Smooth muscle cell (in vitro differentiated cells): ENCODE data around the gene HTR1D. TPM values are rescaled to one million over a fixed set of nuclear protein-coding genes. Genes with fewer than 3 reads are reported as not detected.

ENCODE experiments used
- DNase-seq: peaks from one replicate; lab custom pipeline; 2025; ENCODE audit not compliant: unreplicated experiment; lab: John Stamatoyannopoulos, UW
- H2AFZ ChIP-seq: fragments of 200-600 bp; sonication (generic); 2 replicates; pipeline ENCODE4 v1.6.0; 2016; ENCODE audit warnings: antibody characterized with exemption, low read depth, mild to moderate bottlenecking
- H3F3A ChIP-seq: fragments of 200-600 bp; sonication (generic); 2 replicates; pipeline ENCODE4 v1.6.0; 2017; ENCODE audit warnings: antibody characterized with exemption, low read depth
- H3K27ac ChIP-seq: fragments of 200-600 bp; sonication (generic); 2 replicates; pipeline ENCODE4 v1.5.1; 2016; ENCODE audit warnings: low read depth, mild to moderate bottlenecking
- H3K27me3 ChIP-seq: fragments of 200-600 bp; sonication (generic); 2 replicates; pipeline ENCODE4 v1.6.1; 2016; ENCODE audit warnings: low read depth, mild to moderate bottlenecking
- H3K36me3 ChIP-seq: fragments of 200-600 bp; sonication (generic); 2 replicates; pipeline ENCODE4 v1.5.1; 2016; ENCODE audit warnings: low read depth
- H3K4me1 ChIP-seq: fragments of 200-600 bp; sonication (generic); 2 replicates; pipeline ENCODE4 v1.5.1; 2016; ENCODE audit warnings: low read depth
- H3K4me2 ChIP-seq: fragments of 200-600 bp; sonication (generic); 2 replicates; pipeline ENCODE4 v1.6.0; 2016; ENCODE audit warnings: mild to moderate bottlenecking
- H3K4me3 ChIP-seq: fragments of 200-600 bp; sonication (generic); 2 replicates; pipeline ENCODE4 v1.5.1; 2016; ENCODE audit warnings: mild to moderate bottlenecking
- H3K79me2 ChIP-seq: fragments of 200-600 bp; sonication (generic); 2 replicates; pipeline ENCODE4 v1.6.0; 2016; ENCODE audit warnings: low read depth, mild to moderate bottlenecking
- H3K9ac ChIP-seq: fragments of 200-600 bp; sonication (generic); 2 replicates; pipeline ENCODE4 v1.6.0; 2016; ENCODE audit warnings: low read depth
- H3K9me3 ChIP-seq: fragments of 200-600 bp; sonication (generic); replicated peaks from 2 replicates; pipeline ENCODE4 v1.5.1; 2016; ENCODE audit warnings: low read depth
- H4K20me1 ChIP-seq: fragments of 200-600 bp; sonication (generic); 2 replicates; pipeline ENCODE4 v1.6.0; 2016; ENCODE audit warnings: low read depth
- CTCF ChIP-seq: fragments of 200-600 bp; sonication (generic); IDR thresholded peaks from 2 replicates; pipeline ENCODE4 v1.5.1; 2017; ENCODE audit warnings: borderline replicate concordance, mild to moderate bottlenecking, antibody characterized with exemption; ENCODE audit not compliant: insufficient read depth, poor library complexity, severe bottlenecking
- WGBS: methylation state at CpG from one replicate; pipeline ENCODE4 v1.1.7; 2016; ENCODE audit warnings: low lambda C conversion rate; 5-methylcytosine and 5-hydroxymethylcytosine counted together
- polyA plus RNA-seq: library from polyadenylated mRNA; unstranded; fragments of >200 nt; fragmentation: Nextera tagmentation; extraction: Ambion mirVana; gene quantifications from 2 replicates; pipeline ENCODE4 v1.2.1, GENCODE V29; 2016
- total RNA-seq: library from RNA; depleted of rRNA; stranded (reverse); fragments of >200 nt; gene quantifications from 2 replicates; pipeline ENCODE4 v1.2.3, GENCODE V29; 2014

The HTR1D gene
- total and polyA plus RNA-seq, 2 experiments from 2014 or later: 0.26 to 1.1 TPM

GRCh38 chr1:23184212-23184934 lies 32.9 kb downstream of the HTR1D start:
- Histone ChIP-seq H3K79me2 (no peaks in the 10 kb centered on the region), H3K9ac (no peak overlapping the region), H3K27me3 (no peaks in the 10 kb centered on the region), H3K4me3 (peak overlapping the region; percentile 39), H3K36me3 (no peaks in the 10 kb centered on the region), H3K27ac (no peak overlapping the region), H2AFZ (no peak overlapping the region), H3K4me1 (no peaks in the 10 kb centered on the region), H4K20me1 (no peaks in the 10 kb centered on the region), H3K4me2 (peak overlapping the region; percentile 89), H3F3A (no peaks in the 10 kb centered on the region), H3K9me3 (no peaks in the 10 kb centered on the region)
- WGBS: 22% methylated on average over 10 of the region's 10 CpGs
- no peak for DNase-seq
- TF ChIP-seq CTCF: peak; percentile 91

- H3K4me2 ChIP-seq: no peak overlapping the region
- no peak overlapping the region for H2AFZ ChIP-seq
- H3K9ac ChIP-seq: no peak overlapping the region
- no peaks in the 10 kb centered on the region for H3K79me2 ChIP-seq
- no peaks in the 10 kb centered on the region for H3K27me3 ChIP-seq
- H3K4me3 ChIP-seq: no peak overlapping the region
- no peak overlapping the region for H3K27ac ChIP-seq
- H3K9me3 ChIP-seq: no peaks in the 10 kb centered on the region
- H3F3A ChIP-seq: peaks cover 10% of the 10 kb centered on the region
- no peaks in the 10 kb centered on the region for H3K36me3 ChIP-seq
- no peaks in the 10 kb centered on the region for H4K20me1 ChIP-seq
- no peak for TF ChIP-seq CTCF
- DNase-seq: no peak
- no peaks in the 10 kb centered on the region for H3K4me1 ChIP-seq
- 94% methylated on average over 2 of the region's 2 CpGs for WGBS
Measured at GRCh38 chr1:23179862-23180261, 37.4 kb downstream of the HTR1D start.

GRCh38 chr1:23178950-23179349 lies 38.4 kb downstream of the HTR1D start:
- Histone ChIP-seq H2AFZ (no peak overlapping the region), H3K9ac (no peak overlapping the region), H4K20me1 (no peaks in the 10 kb centered on the region), H3K4me1 (no peaks in the 10 kb centered on the region), H3F3A (peaks cover 10% of the 10 kb centered on the region), H3K36me3 (no peaks in the 10 kb centered on the region), H3K27ac (no peak overlapping the region), H3K9me3 (no peaks in the 10 kb centered on the region), H3K27me3 (no peaks in the 10 kb centered on the region), H3K4me2 (no peak overlapping the region), H3K79me2 (no peaks in the 10 kb centered on the region), H3K4me3 (no peak overlapping the region)
- 48% methylated on average over 6 of the region's 6 CpGs for WGBS
- no peak for DNase-seq
- TF ChIP-seq CTCF: peak; percentile 33

- H3K4me2 ChIP-seq: peak overlapping the region; percentile 89
- no peaks in the 10 kb centered on the region for H3K79me2 ChIP-seq
- peak overlapping the region; percentile 78 for H3K27ac ChIP-seq
- H3K4me1 ChIP-seq: no peaks in the 10 kb centered on the region
- H4K20me1 ChIP-seq: no peaks in the 10 kb centered on the region
- no peaks in the 10 kb centered on the region for H3K36me3 ChIP-seq
- no peak for DNase-seq
- H3K9ac ChIP-seq: no peak overlapping the region
- H3K27me3 ChIP-seq: no peaks in the 10 kb centered on the region
- H3K9me3 ChIP-seq: no peaks in the 10 kb centered on the region
- WGBS: 80% methylated on average over 6 of the region's 6 CpGs
- peak overlapping the region; percentile 69 for H2AFZ ChIP-seq
- H3K4me3 ChIP-seq: peak overlapping the region; percentile 54
- no peak for TF ChIP-seq CTCF
- H3F3A ChIP-seq: peaks cover 10% of the 10 kb centered on the region
Measured at GRCh38 chr1:23178414-23178813, 38.9 kb downstream of the HTR1D start.
